Measurements from ENCODE around the gene DIP2C.

- no peak for TF ChIP-seq CTCF (IDR thresholded peaks at IDR 0.05)
- no peak for TF ChIP-seq POLR2AphosphoS5 (IDR thresholded peaks at IDR 0.05)
Measured at GRCh38 chr10:562142-562541, 127.3 kb downstream of the DIP2C start.
